Endometrium (tissue), 2 donors: ENCODE measurements around the gene CFAP54.

Experiments
- FAIRE-seq: peaks from 2 replicates; lab custom pipeline; 2012; peaks lifted over from hg19 to GRCh38; lab: Jason Lieb, UNC
- donor health status: control.
- donor health status: control.

CFAP54 gene

GRCh38 chr12:96824838-96825236 lies 335.5 kb downstream of the CFAP54 start:
- FAIRE-seq: no peak

- FAIRE-seq: no peak
These were observed 338.9 kb downstream of the CFAP54 start for GRCh38 chr12:96828169-96828789.

GRCh38 chr12:96829354-96829753 lies 340.0 kb downstream of the CFAP54 start:
- FAIRE-seq: no peak

- FAIRE-seq: no peak
These were observed 342.0 kb downstream of the CFAP54 start for GRCh38 chr12:96831346-96831745.

- FAIRE-seq: no peak
These were observed 356.9 kb downstream of the CFAP54 start for GRCh38 chr12:96846293-96846692.

GRCh38 chr12:96850676-96851075 lies 361.3 kb downstream of the CFAP54 start:
- no peak for FAIRE-seq

GRCh38 chr12:96858162-96858561 lies 368.8 kb downstream of the CFAP54 start:
- no peak for FAIRE-seq

GRCh38 chr12:96861656-96862055 lies 372.3 kb downstream of the CFAP54 start:
- FAIRE-seq: no peak

GRCh38 chr12:96862326-96862725 lies 372.9 kb downstream of the CFAP54 start:
- no peak for FAIRE-seq

- FAIRE-seq: no peak
These were observed 375.0 kb downstream of the CFAP54 start for GRCh38 chr12:96864335-96864734.

- no peak for FAIRE-seq
These were observed 377.6 kb downstream of the CFAP54 start for GRCh38 chr12:96866801-96867590.

GRCh38 chr12:96870946-96871345 lies 381.6 kb downstream of the CFAP54 start:
- no peak for FAIRE-seq

GRCh38 chr12:96872961-96873360 lies 383.6 kb downstream of the CFAP54 start:
- no peak for FAIRE-seq

- FAIRE-seq: no peak
These were observed 384.8 kb downstream of the CFAP54 start for GRCh38 chr12:96874211-96874610.

GRCh38 chr12:96876966-96877365 lies 387.6 kb downstream of the CFAP54 start:
- FAIRE-seq: no peak

- no peak for FAIRE-seq
These were observed 389.3 kb downstream of the CFAP54 start for GRCh38 chr12:96878704-96879103.

GRCh38 chr12:96879301-96879700 lies 389.9 kb downstream of the CFAP54 start:
- no peak for FAIRE-seq

GRCh38 chr12:96880220-96880619 lies 390.8 kb downstream of the CFAP54 start:
- FAIRE-seq: no peak

GRCh38 chr12:96881608-96882007 lies 392.2 kb downstream of the CFAP54 start:
- no peak for FAIRE-seq

GRCh38 chr12:96882862-96883261 lies 393.5 kb downstream of the CFAP54 start:
- no peak for FAIRE-seq

- FAIRE-seq: no peak
These were observed 394.2 kb downstream of the CFAP54 start for GRCh38 chr12:96883571-96883970.

GRCh38 chr12:96886998-96887677 lies 397.8 kb downstream of the CFAP54 start:
- peak; percentile 74 for FAIRE-seq

GRCh38 chr12:96889273-96889933 lies 400.0 kb downstream of the CFAP54 start:
- no peak for FAIRE-seq
